Measurements from ENCODE around the gene TADA3.

Gene TADA3

DNA sequence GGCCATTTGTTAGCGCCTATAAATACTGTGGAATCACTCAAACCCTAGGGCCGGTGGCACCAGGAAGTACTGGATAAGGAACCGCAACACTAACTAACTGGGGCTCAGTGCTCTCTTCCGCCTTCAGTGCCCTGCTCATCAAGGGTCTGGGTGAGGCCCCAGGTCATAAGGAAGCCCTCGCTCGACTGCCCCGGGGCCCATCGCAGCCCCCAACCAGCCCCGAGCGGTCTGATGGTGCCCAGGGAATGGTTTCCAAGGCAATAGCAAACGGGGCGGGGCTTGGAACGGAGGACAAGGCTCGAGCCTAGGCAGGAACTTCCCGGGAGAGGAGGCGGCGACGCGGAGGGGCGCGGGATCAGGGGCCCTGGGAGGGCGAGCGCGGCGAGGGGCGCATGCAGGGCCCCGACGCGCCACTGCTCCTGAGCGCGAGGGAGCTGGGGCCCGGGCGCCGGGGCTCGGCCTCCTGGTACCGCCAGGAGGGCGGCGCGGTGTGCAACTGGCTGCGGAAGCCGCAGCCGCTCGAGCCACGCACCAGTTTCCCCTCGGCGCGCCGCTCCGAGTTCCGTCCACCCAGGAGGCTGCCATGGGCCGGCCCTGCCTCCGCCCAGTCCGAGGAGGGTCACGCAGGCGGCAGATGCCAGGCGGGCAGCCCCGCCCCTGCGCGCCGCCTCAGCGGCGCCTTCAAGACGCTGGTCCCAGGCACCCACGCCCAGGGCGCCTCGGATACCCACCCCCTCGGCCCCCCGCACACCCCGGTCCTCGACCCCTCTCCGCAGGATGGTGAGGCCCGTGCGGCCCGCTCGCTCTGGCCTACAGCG lies 17.6 kb upstream of the TADA3 start, which contains the start of gene TTLL3:
Gene TTLL3, plus strand, starts transcription at position 648 of the 818 bp plus-strand sequence. CDS start 400 bp downstream, outside the sequence.
- DNase-seq (ENCODE audit: low read depth in 2 of 2), result no peak

- DNase-seq (ENCODE audit: low read depth in 2 of 2), result no peak
These were observed 17.0 kb upstream of the TADA3 start for GRCh38 chr3:9809239-9809614.

DNA sequence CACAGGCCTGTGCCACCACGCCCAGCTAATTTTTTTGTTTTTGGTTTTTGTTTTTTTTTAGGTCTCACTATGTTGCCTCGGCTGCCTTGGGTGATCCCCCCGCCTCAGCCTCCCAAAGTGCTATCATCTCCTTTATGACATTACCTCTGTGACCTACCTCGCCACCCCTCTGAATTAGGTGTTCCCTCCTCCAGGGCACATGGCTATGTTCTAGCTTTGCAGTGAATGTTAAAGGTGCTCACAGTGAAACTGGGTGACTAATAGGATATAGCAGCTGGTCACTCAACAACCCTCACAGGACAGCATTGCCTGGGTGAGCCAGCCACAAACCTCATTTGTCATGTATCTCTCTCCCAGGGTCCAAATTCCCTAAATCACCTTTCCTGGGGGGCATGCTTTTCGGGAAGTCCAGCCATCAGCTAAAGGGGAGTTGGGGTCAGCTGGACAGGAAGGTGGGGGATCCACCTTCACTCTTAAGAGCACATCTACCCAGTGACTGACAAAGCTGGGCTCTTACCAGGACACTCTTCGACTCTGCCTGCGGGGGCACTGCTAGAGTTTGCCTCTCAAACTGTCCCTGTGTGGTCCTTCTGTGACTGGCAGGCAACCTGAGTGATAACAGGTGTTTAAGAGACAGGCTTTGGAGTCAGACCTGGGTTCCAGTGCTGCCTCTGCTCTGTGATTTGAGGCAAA lies 16.2 kb upstream of the TADA3 start:
- no peak for DNase-seq (ENCODE audit: low read depth in 2 of 2)

GRCh38 chr3:9807981-9808344 lies 15.7 kb upstream of the TADA3 start:
- no peak for DNase-seq (ENCODE audit: low read depth in 2 of 2)

DNA sequence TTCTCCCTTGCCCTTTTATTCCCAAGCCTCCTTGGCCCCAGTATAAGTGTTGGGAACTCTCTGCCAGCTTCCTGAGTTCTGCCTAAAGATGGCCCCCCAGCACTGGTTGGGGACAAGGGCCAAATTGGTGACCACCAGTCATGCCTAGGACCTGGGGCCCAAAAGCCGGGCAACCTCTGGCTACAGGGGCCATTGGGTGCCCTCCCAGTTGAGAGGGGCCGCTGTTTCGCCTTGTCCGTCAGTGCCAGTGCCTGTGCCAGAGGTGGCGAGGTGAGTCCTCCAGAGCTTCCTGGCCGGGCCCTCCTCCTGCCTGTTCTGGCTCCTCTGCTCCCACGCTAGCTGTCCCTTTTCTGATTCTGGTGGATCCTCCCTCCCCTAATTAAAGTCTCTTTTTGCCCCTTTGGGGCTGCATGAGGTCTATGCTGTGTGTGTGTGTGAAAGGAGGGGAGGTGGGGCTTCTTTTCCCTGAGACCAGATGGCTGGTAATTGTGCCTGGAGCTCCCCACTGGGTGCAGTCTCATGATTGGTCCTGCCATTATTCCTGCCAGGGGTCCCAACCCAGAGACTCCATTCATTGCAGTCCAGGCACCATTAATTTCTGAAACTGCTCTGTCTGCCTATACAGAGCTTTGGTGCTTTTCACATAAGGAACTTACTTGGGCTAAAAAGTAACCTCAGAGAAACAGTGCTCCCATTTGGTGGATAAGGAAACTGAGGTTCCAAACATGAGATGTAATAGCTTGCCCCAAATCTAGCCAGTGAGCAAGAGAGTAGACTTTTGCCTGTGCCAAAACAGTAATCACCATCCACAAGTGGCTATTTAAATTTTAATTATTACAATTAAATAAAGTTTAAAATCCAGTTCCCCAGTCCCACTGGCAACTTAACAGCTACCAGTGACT lies 14.7 kb upstream of the TADA3 start:
- DNase-seq (ENCODE audit: low read depth in 2 of 2), result no peak

DNA sequence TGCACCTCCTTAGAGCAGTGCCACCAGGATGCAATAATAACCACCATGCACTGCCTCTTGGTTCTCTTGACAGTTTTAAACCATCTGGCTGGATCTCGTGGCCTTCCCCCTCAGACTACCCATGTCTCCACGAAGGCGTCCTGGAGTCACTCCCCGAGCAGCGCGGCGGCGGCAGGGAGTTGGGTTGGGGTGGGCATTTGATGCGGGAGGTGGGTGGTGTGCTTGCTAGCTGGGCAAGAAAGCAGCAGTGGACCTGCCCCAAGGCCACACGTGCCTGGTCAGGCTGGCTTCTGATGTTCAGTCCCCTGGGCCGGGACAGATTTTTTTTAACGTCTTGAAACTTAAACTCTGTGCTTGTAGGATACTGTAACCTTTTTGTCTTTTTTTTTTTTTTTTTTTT lies 13.9 kb upstream of the TADA3 start:
- no peak for DNase-seq (ENCODE audit: low read depth in 2 of 2)

GRCh38 chr3:9804996-9805395 lies 12.7 kb upstream of the TADA3 start:
- DNase-seq (ENCODE audit: low read depth in 2 of 2), result no peak

DNA sequence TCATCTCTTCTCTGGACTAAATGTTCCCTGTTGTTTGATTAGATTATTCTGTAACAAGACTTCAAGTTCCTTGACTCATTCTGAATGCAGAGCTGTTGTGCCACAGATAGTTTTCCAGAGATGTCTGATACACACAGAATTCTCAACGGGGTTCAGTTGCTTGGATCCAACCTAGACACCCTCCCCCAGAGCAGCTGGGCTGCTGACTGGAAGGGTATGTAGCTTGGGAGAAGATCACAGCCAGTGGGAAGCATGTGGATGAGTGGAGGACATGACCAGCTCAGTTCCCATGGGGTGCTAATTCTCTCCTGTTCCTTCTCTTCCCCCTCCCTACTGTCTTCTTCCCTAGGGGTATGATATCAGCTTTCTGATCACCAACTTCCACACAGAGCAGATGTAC lies 11.2 kb upstream of the TADA3 start:
- no peak for DNase-seq (ENCODE audit: low read depth in 2 of 2)

- no peak for DNase-seq (ENCODE audit: low read depth in 2 of 2)
These were observed 8.3 kb upstream of the TADA3 start for GRCh38 chr3:9800529-9800928.

DNA sequence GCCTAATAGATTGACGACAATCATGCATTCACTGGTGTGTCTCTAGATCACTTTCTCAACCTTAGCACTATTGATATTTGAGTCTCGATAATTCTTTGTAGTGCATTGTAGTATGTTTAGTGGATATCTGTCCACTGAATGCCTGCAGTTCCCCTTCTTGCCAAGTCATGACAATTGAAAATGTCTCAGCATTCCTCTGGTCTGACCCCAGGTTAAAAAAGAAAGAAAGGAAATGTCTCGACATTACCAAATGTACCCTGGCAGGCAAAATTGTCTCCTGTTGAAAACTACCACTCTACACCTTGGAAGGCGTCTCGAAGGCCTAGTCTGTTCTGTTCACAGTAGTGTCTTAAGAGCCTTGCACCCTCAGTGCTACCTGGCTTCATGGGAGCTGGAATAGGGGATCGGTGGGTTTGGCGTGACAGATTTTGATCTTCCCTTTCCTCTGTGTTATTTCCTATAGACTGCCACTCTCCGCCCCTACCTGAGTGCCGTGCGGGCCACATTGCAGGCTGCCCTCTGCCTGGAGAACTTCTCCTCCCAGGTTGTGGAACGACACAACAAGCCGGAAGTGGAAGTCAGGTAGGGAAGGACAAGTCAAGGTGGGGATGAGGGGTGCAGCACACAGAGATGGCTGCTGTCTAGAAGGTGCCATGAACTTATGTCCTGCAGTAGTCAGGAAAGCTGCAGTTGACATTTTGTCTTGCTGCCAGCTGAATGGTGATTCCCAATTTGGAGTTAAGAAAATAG lies 5.1 kb upstream of the TADA3 start:
- DNase-seq (ENCODE audit: low read depth in 2 of 2), result no peak

DNA sequence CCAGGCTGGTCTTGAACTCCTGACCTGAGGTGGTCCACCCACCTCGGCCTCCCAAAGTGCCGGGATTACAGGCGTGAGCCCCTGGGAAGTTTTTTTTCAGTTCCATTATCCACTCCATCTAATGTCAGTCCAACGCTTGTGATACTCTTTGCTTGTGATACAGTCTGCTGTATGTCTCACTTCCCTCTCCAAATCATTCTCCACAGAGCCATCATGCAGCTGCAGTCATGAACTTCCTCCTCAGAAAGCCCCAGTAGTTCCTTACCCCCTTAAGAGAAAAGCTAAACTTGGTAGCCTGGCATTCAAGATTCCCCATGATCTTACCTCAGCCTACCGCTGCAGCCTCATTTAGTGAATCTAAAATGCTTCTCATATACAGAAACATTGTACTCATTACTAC lies 2.9 kb upstream of the TADA3 start:
- no peak for DNase-seq (ENCODE audit: low read depth in 2 of 2)

DNA sequence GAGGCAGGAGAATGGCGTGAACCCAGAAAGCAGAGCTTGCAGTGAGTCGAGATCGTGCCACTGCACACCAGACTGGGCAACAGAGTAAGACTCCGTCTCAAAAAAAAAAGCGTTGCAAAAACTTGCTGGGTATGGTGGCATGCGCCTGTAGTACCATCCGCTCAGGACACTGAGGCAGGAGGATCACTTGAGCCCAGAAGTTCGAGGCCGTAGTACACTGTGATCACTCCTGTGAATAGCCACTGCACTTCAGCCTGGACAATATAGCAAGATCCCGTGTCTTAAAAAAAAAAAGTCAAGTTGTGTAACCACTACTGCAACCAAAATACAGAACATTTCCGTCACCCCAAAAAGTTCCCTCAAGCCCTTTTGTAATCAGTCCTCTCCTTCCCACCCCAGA lies 2.1 kb upstream of the TADA3 start:
- DNase-seq (ENCODE audit: low read depth in 2 of 2), result no peak

DNA sequence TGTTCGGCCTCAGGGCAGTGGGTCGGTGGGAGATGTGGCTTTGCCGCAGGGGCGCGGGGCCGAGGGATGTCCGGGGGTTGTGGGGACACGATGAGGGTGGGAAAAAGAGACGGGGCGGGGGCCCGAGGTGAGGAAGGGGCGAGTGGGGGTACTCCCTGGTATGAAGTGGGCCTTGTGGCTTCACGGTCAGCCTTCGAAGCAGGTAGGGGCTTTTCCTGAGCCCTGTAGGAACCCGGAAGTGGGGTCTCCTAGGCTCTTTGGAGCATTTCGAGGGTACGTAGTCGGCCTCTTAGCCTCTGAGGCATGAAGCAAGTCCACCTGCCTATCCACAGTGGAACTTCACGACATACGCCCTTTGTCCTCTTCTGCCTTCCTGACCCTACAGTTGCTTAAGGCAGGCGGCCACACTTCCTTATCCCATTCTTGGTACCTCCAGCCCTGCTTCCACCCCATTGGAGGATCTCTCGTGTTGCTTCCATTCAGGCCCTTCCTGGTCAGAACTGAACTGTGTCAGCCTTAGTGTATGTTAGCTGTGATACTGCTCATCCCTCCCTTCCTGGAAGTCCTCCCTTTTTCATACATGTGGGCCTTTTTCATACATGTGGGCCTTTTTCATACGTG lies 998 bp upstream of the TADA3 start:
- DNase-seq (ENCODE audit: low read depth in 2 of 2), result no peak

DNA sequence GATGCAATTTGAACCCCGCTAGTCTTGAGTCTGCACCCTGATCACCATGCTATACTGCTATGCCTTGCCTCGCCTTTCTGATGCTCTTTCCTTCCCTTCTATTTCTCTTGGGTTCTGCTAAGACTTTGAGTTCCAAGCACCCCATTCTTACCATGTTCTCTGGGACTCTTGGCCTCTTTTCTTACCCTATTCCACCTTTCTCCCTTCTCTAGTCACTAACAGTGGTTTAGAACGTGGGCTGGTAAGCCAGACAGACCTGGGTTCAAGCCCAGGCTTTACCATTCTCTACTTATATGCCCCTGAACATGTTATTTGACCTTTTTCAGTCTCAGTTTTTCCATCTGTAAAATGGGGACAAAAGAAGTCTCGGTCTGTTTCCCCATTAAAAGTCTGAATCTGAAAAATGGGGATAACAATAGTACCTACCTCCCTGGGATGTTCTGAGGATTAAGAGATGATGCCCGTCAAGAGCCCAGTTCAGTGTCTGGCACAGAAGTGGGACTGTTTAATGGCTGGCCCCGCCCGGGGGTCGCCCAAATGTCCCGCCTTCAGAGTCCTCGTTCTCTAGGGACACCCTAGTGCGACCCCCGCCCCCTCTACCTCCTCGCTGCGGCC lies 376 bp downstream of the TADA3 start:
- DNase-seq (ENCODE audit: low read depth in 2 of 2), result no peak

DNA sequence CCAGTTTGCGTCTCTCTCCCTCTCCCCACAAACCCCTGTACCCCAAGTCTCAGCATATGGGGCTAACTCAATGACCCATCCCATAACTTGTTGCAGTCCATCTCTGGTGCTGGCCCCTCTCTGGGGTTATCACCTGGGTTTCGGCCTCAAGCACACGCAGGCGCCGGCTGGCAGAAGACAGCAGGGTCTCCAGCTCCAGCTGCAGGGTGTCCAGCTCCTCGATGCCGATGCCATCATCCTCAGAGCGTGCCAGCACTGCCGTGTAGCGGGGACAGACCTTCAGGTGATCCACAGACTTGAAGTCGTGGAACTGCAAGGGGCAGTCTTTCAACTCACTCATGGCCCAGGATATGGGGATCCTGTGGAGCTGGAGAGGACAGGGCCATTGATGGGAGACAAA lies 1.1 kb downstream of the TADA3 start:
- no peak for DNase-seq (ENCODE audit: low read depth in 2 of 2)

DNA sequence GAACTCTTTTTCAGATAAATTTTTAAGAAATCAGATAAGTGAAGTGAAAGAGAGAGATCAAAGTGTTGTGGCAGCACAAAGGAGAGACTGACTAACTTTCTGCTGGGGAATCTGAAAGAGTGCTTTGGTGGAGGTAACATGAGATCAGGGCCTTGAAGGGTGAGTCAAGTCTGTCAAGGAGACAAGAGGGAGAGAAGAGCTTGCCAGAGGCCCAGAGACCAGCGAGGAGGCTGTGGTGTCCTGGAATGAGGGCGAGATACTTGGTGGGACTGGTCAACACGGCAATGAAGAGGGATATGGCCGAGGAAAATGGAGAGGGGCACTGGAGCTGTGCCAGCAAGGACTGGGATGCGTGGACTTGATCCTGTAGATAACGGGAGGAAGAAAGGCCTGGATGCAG lies 4.6 kb downstream of the TADA3 start:
- DNase-seq (ENCODE audit: low read depth in 2 of 2), result no peak

DNA sequence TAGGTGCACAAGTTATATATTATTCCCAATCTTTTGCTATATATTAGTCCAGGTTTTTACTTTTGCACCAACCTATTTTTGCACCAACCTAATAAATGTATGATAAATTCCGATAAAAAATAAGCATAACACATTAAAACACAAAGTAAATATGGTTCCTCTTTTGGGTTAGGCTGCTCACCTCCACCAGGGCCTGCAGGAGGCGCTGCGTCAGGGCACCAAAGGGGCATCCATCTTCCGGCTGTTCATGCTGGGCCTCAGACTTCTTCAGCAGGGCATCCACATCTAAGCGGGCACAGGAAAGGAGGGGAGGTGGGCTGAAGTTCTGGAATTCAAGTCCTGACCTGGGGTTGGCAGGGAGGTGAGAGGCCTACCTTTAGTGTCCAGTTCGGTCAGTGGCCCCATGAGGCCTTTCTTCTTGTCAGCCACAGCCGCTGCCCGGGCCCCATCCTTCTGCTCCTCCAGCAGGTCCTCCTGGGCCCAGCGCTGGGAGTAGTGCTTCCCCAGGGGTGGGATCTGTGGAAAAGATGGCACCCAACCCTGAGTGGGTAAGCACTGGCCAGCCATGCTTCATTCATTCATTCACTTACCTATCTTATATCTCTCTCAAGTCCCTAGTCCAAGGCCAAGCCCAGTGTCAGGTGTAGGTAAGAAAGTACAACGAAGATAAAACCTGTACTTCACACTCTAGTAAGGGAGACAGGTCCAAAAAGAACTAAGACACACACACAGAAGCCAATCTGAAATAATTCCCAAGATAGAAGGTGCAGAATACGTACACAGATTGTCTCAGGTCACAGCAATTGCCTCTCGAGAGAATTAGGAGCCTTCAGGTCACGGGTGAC lies 5.2 kb downstream of the TADA3 start:
- no peak for DNase-seq (ENCODE audit: low read depth in 2 of 2)

DNA sequence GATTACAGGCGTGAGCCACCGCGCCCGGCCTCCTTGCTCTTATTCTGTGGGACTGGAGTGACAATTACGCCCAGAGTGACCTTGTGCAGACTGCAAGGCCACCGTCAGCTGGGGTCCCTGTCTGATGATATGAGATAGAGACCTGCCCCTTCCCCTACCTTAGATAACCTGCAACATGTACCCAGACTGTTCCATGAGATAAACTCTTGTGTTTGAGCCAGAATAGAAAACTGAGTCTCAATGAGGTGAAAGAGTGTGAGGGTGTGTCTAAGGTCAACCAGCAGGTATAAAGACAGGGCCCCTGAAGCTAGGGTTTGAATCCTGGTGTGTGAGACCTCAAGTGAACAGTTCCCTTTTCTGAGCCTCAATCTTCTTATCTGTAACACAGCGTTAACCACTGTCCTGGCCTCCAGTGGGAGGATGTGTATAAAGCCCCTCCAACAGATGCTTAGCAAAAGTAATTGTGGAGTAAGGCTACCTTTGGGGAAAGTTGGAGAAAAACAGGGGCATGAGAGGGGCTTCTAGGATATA lies 6.0 kb downstream of the TADA3 start:
- DNase-seq (ENCODE audit: low read depth in 2 of 2), result no peak

DNA sequence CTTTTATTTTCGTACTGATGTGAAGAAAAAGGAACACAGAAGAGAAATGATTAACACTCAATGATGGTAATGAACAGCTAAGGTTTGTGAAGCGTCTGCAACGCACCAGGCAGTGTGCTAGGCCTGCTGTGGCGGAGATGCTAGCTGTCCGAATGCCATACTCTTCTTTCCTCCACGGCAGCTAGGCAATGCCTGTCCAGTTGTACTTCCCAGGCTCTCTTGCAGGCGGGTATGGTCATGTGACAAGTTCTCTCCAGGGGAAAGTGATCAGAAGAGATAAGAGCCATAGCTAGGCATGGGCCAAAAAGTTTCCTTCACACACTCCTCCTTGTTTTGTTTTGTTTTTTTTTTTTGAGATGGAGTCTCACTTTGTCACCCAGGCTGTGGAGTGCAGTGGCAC lies 6.7 kb downstream of the TADA3 start:
- no peak for DNase-seq (ENCODE audit: low read depth in 2 of 2)

DNA sequence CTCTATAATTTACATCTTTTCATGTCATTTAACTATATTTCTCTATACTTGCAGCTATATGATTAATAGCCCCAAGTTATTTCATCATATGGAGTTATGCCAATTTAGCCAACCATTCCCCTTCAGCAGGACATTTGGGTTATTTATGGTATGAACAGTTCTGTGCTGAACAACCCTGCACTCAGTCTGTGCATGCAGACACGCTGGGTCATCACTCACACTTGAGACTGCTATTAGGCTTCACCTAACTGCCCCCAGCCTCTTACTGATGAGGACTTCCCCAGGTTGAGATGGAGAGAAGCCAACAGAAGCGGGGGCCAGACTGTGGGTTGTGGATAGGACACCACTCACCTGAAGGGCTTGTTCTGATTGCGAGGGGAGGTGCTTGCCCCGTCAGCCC lies 7.3 kb downstream of the TADA3 start:
- no peak for DNase-seq (ENCODE audit: low read depth in 2 of 2)

All from stimulated activated CD4-positive, alpha-beta T cell treated with anti-CD3 and anti-CD28 coated beads, Interleukin-1b, Interleukin-23, amount 100 ng/mL, for 1 hour (primary cell).